GM06990 (cell line): Measurements from ENCODE around the gene LYRM4.

Source experiments
- DNase-seq: peaks from one replicate; pipeline ENCODE4 v3.0.0-alpha.2; 2011; ENCODE audit not compliant: insufficient read length; ENCODE audit errors: extremely low read depth
- H3K27me3 ChIP-seq: replicated peaks from 2 replicates; pipeline ENCODE4 v1.6.0; 2011; ENCODE audit warnings: low read length; ENCODE audit not compliant: control insufficient read depth, insufficient read depth
- H3K36me3 ChIP-seq: 2 replicates; pipeline ENCODE4 v1.5.1; 2011; ENCODE audit warnings: low read length; ENCODE audit not compliant: control insufficient read depth, insufficient read depth
- H3K4me3 ChIP-seq: replicated peaks from 2 replicates; pipeline ENCODE4 v1.5.1; 2011; ENCODE audit warnings: low read depth, mild to moderate bottlenecking, control low read depth, low read length
- TF ChIP-seq, protein P1 (sequence below): IDR thresholded peaks from 2 replicates; pipeline ENCODE4 v1.5.1; 2011; ENCODE audit warnings: low read length, control low read depth, mild to moderate bottlenecking, inconsistent platforms; ENCODE audit not compliant: insufficient read depth, poor library complexity, severe bottlenecking

Gene LYRM4

DNA sequence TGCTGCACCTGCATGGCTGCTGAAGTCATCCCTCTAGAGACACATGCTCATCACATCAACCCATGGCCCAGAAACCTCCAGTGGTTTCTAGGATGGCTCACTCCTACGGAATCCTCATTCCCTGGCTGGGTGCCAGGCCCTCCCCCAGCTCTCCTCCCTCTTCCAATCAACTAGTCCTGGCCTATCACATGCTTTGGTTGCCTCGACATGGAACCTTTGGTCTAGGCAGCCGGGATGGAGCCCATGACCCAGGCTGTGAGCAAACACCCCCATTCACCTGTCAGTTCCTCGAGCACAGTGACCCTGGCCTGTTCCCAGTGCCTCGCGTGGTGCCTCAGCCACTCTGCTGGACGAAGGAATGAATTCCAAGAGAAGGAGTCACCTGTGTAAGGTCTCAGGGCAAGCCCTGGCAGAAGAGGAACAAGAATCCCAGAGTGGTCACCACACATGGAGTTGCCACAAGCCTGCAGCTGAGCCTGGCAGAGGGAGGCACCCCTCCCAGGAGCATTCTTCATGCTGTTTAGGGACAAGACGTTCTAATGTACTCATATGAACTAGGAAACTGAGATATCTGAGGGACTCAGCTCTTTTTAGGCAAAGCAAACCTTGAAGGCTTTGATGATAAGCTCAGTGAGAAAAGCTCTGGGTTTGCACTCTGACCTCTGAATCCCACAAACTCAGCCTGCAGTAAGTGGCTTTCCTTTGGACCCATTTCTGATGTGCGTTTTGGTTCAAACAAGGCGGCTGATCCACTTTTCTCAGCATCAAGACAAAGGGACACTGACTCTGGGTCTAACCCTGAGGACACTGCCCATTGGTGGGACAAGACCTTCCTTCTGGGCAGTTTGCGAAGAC lies 135.4 kb downstream of the LYRM4 start:
- Histone ChIP-seq H3K27me3 (no peaks in the 10 kb centered on the region), H3K36me3 (no peaks in the 10 kb centered on the region; the same call in 1 of the 2 replicates), H3K4me3 (no peak overlapping the region)
- TF ChIP-seq, protein P1, sequence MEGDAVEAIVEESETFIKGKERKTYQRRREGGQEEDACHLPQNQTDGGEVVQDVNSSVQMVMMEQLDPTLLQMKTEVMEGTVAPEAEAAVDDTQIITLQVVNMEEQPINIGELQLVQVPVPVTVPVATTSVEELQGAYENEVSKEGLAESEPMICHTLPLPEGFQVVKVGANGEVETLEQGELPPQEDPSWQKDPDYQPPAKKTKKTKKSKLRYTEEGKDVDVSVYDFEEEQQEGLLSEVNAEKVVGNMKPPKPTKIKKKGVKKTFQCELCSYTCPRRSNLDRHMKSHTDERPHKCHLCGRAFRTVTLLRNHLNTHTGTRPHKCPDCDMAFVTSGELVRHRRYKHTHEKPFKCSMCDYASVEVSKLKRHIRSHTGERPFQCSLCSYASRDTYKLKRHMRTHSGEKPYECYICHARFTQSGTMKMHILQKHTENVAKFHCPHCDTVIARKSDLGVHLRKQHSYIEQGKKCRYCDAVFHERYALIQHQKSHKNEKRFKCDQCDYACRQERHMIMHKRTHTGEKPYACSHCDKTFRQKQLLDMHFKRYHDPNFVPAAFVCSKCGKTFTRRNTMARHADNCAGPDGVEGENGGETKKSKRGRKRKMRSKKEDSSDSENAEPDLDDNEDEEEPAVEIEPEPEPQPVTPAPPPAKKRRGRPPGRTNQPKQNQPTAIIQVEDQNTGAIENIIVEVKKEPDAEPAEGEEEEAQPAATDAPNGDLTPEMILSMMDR = no peak
- no peak for DNase-seq

GRCh38 chr6:5124526-5124925 lies 136.2 kb downstream of the LYRM4 start:
- Histone ChIP-seq H3K36me3 (no peaks in the 10 kb centered on the region; the same call in 1 of the 2 replicates), H3K4me3 (no peak overlapping the region), H3K27me3 (no peaks in the 10 kb centered on the region)
- TF ChIP-seq, protein P1 = no peak
- DNase-seq = no peak

- no peaks in the 10 kb centered on the region for H3K27me3 ChIP-seq
- TF ChIP-seq, protein P1 = no peak
- H3K36me3 ChIP-seq = no peaks in the 10 kb centered on the region; the same call in 1 of the 2 replicates
- no peak overlapping the region for H3K4me3 ChIP-seq
- no peak for DNase-seq
Observed at GRCh38 chr6:5123296-5124143, 137.2 kb downstream of the LYRM4 start.

DNA sequence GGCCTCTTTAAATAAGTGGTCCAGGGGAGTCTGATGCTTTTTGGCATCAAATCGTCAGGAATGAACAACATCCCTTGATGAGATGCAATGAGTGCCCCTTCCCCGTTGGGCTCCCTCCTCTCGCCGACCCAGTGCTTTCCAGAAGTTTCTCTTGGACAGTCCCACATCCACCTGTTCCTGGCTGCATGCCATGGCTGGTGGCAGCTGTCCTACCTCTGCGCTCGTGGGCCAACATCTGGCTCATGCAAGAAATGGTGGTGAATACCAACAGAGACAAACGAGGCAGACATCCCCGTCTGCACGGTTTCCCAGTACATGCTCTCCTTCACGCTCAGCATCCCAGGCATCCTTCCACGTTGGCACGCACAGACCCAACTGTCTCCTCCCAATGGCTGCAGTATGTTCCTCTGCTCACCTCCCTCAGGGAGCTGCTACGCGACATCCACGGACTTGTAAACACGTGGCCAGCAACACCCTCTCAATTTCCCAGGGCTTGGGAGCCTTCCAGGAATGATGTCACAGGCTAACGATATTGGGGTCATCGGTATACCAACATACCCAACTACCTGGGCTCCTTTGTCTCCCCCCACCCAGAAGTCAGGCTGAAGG lies 138.1 kb downstream of the LYRM4 start:
- H3K36me3 ChIP-seq = no peaks in the 10 kb centered on the region; the same call in 1 of the 2 replicates
- H3K4me3 ChIP-seq = no peak overlapping the region
- no peaks in the 10 kb centered on the region for H3K27me3 ChIP-seq
- no peak for DNase-seq
- TF ChIP-seq, protein P1 = no peak

DNA sequence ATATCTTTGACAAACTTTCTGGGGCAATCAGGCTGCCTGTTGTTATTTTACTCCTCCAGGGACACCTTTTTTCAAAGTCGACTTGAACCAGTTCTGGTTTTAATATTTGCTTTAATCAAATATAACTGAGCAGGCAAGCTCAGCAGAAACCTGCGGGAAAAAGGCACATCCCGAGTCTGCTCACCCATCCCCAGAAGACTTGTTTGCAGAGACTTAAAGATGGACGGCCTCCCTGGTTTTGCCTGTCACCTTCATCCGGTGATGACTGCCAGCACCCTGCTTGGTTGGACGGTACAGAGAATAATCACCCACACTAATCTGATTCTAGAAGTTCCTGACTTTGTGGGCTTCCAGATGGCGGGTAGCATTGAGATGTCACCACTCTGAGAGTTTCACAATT lies 138.8 kb downstream of the LYRM4 start:
- no peaks in the 10 kb centered on the region for H3K27me3 ChIP-seq
- no peaks in the 10 kb centered on the region; the same call in 1 of the 2 replicates for H3K36me3 ChIP-seq
- TF ChIP-seq, protein P1 = no peak
- no peak overlapping the region for H3K4me3 ChIP-seq
- DNase-seq = no peak
